WTC11 (cell line): ENCODE measurements around the gene MTMR3.

Experiments used
- CREB1 ChIP-seq: sonication (generic); formaldehyde crosslinking; IDR thresholded peaks from 2 replicates; pipeline ENCODE4 v1.8.0; 2023; ENCODE audit warnings: mild to moderate bottlenecking, missing genetic modification reagents
- CTCF ChIP-seq: fragments of 200-600 bp; IDR thresholded peaks from 2 replicates; pipeline ENCODE4 v1.8.0; 2022; ENCODE audit warnings: antibody characterized with exemption
- ELF4 ChIP-seq: sonication (generic); formaldehyde crosslinking; IDR thresholded peaks from 2 replicates; pipeline ENCODE4 v1.8.1; 2022; ENCODE audit warnings: low read depth, mild to moderate bottlenecking, moderate library complexity, missing genetic modification reagents
- HMGA2 ChIP-seq: fragments of 250-450 bp; sonication (Bioruptor Pico); IDR thresholded peaks from 2 replicates; pipeline ENCODE4 v1.4.0; 2021; ENCODE audit warnings: mild to moderate bottlenecking, moderate library complexity
- NFYB ChIP-seq: sonication (generic); formaldehyde crosslinking; conservative IDR thresholded peaks from 2 replicates; pipeline ENCODE4 v1.8.0; 2022; ENCODE audit warnings: low read depth, missing genetic modification reagents
- NR1H2 ChIP-seq: sonication (generic); formaldehyde crosslinking; IDR thresholded peaks from 2 replicates; pipeline ENCODE4 v1.9.0; 2021; ENCODE audit warnings: mild to moderate bottlenecking, moderate library complexity, missing genetic modification reagents
- NR3C1 ChIP-seq: sonication (generic); formaldehyde crosslinking; conservative IDR thresholded peaks from 2 replicates; pipeline ENCODE4 v1.8.1; 2023; ENCODE audit warnings: low read depth, mild to moderate bottlenecking, missing genetic modification reagents
- TCF7 ChIP-seq: sonication (generic); formaldehyde crosslinking; IDR thresholded peaks from 2 replicates; pipeline ENCODE4 v1.8.0; 2022; ENCODE audit warnings: mild to moderate bottlenecking, low read depth, missing genetic modification reagents, moderate library complexity
- ZNF396 ChIP-seq: fragments of 250-450 bp; sonication (Bioruptor Pico); IDR thresholded peaks from 2 replicates; pipeline ENCODE4 v1.8.0; 2021; ENCODE audit warnings: mild to moderate bottlenecking, moderate library complexity, borderline replicate concordance
- ZNF512 ChIP-seq: sonication (generic); formaldehyde crosslinking; IDR thresholded peaks from 2 replicates; pipeline ENCODE4 v1.8.1; 2022; ENCODE audit warnings: missing genetic modification reagents, borderline replicate concordance
- TF ChIP-seq, protein P1 (sequence below): sonication (generic); formaldehyde crosslinking; IDR thresholded peaks from 2 replicates; pipeline ENCODE4 v1.8.1; 2023; ENCODE audit warnings: mild to moderate bottlenecking, missing genetic modification reagents, borderline replicate concordance
- TF ChIP-seq, protein P2 (sequence below): sonication (generic); formaldehyde crosslinking; IDR thresholded peaks from 2 replicates; pipeline ENCODE4 v1.8.1; 2022; ENCODE audit warnings: mild to moderate bottlenecking, missing genetic modification reagents, moderate library complexity, borderline replicate concordance
- TF ChIP-seq, protein P3 (sequence below): sonication (generic); formaldehyde crosslinking; IDR thresholded peaks from 2 replicates; pipeline ENCODE4 v1.8.0; 2022; ENCODE audit warnings: mild to moderate bottlenecking, missing genetic modification reagents

DNA sequence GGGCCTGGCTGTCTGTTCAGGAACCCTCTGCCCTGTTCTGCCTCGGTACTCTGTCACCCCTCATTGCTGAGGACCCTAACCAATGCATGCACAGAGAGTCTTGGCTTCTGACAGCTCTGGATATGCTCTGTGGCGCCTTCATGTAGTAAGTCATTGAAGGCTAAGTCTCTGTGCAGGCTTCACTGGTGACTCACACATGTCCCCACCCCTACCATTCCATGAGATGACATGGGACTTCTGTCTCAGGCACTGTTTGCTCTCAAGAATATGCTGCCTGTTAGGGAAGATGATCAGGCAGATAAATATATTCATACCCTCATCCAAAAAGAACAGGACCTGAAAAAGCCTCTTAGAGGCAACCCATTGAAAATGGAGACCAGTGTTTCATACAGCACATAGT is 153.7 kb downstream of the MTMR3 start:
- TF ChIP-seq ELF4 (no peak), CTCF (no peak), ZNF512 (CRISPR knock-in tag) (no peak), HMGA2 (CRISPR knock-in tag) (no peak), TCF7 (no peak), CREB1 (CRISPR knock-in tag) (no peak), NR3C1 (CRISPR knock-in tag) (no peak), NR1H2 (no peak), NFYB (CRISPR knock-in tag) (no peak), ZNF396 (CRISPR knock-in tag) (no peak)
- TF ChIP-seq, protein P1, sequence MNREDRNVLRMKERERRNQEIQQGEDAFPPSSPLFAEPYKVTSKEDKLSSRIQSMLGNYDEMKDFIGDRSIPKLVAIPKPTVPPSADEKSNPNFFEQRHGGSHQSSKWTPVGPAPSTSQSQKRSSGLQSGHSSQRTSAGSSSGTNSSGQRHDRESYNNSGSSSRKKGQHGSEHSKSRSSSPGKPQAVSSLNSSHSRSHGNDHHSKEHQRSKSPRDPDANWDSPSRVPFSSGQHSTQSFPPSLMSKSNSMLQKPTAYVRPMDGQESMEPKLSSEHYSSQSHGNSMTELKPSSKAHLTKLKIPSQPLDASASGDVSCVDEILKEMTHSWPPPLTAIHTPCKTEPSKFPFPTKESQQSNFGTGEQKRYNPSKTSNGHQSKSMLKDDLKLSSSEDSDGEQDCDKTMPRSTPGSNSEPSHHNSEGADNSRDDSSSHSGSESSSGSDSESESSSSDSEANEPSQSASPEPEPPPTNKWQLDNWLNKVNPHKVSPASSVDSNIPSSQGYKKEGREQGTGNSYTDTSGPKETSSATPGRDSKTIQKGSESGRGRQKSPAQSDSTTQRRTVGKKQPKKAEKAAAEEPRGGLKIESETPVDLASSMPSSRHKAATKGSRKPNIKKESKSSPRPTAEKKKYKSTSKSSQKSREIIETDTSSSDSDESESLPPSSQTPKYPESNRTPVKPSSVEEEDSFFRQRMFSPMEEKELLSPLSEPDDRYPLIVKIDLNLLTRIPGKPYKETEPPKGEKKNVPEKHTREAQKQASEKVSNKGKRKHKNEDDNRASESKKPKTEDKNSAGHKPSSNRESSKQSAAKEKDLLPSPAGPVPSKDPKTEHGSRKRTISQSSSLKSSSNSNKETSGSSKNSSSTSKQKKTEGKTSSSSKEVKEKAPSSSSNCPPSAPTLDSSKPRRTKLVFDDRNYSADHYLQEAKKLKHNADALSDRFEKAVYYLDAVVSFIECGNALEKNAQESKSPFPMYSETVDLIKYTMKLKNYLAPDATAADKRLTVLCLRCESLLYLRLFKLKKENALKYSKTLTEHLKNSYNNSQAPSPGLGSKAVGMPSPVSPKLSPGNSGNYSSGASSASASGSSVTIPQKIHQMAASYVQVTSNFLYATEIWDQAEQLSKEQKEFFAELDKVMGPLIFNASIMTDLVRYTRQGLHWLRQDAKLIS (CRISPR knock-in tag) = no peak
- TF ChIP-seq, protein P2, sequence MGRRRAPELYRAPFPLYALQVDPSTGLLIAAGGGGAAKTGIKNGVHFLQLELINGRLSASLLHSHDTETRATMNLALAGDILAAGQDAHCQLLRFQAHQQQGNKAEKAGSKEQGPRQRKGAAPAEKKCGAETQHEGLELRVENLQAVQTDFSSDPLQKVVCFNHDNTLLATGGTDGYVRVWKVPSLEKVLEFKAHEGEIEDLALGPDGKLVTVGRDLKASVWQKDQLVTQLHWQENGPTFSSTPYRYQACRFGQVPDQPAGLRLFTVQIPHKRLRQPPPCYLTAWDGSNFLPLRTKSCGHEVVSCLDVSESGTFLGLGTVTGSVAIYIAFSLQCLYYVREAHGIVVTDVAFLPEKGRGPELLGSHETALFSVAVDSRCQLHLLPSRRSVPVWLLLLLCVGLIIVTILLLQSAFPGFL = no peak
- TF ChIP-seq, protein P3, sequence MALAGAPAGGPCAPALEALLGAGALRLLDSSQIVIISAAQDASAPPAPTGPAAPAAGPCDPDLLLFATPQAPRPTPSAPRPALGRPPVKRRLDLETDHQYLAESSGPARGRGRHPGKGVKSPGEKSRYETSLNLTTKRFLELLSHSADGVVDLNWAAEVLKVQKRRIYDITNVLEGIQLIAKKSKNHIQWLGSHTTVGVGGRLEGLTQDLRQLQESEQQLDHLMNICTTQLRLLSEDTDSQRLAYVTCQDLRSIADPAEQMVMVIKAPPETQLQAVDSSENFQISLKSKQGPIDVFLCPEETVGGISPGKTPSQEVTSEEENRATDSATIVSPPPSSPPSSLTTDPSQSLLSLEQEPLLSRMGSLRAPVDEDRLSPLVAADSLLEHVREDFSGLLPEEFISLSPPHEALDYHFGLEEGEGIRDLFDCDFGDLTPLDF (CRISPR knock-in tag) = no peak
